Smooth muscle cell (in vitro differentiated cells): ENCODE measurements around the gene OXLD1. TPM values are rescaled to one million over a fixed set of nuclear protein-coding genes. Genes with fewer than 3 reads are reported as not detected.

Experiments used
- DNase-seq: peaks from one replicate; lab custom pipeline; 2025; ENCODE audit not compliant: unreplicated experiment; lab: John Stamatoyannopoulos, UW
- H2AFZ ChIP-seq: fragments of 200-600 bp; sonication (generic); 2 replicates; pipeline ENCODE4 v1.6.0; 2016; ENCODE audit warnings: antibody characterized with exemption, low read depth, mild to moderate bottlenecking
- H3F3A ChIP-seq: fragments of 200-600 bp; sonication (generic); 2 replicates; pipeline ENCODE4 v1.6.0; 2017; ENCODE audit warnings: antibody characterized with exemption, low read depth
- H3K27ac ChIP-seq: fragments of 200-600 bp; sonication (generic); 2 replicates; pipeline ENCODE4 v1.5.1; 2016; ENCODE audit warnings: low read depth, mild to moderate bottlenecking
- H3K27me3 ChIP-seq: fragments of 200-600 bp; sonication (generic); 2 replicates; pipeline ENCODE4 v1.6.1; 2016; ENCODE audit warnings: low read depth, mild to moderate bottlenecking
- H3K36me3 ChIP-seq: fragments of 200-600 bp; sonication (generic); 2 replicates; pipeline ENCODE4 v1.5.1; 2016; ENCODE audit warnings: low read depth
- H3K4me1 ChIP-seq: fragments of 200-600 bp; sonication (generic); 2 replicates; pipeline ENCODE4 v1.5.1; 2016; ENCODE audit warnings: low read depth
- H3K4me2 ChIP-seq: fragments of 200-600 bp; sonication (generic); 2 replicates; pipeline ENCODE4 v1.6.0; 2016; ENCODE audit warnings: mild to moderate bottlenecking
- H3K4me3 ChIP-seq: fragments of 200-600 bp; sonication (generic); 2 replicates; pipeline ENCODE4 v1.5.1; 2016; ENCODE audit warnings: mild to moderate bottlenecking
- H3K79me2 ChIP-seq: fragments of 200-600 bp; sonication (generic); 2 replicates; pipeline ENCODE4 v1.6.0; 2016; ENCODE audit warnings: low read depth, mild to moderate bottlenecking
- H3K9ac ChIP-seq: fragments of 200-600 bp; sonication (generic); 2 replicates; pipeline ENCODE4 v1.6.0; 2016; ENCODE audit warnings: low read depth
- H3K9me3 ChIP-seq: fragments of 200-600 bp; sonication (generic); replicated peaks from 2 replicates; pipeline ENCODE4 v1.5.1; 2016; ENCODE audit warnings: low read depth
- H4K20me1 ChIP-seq: fragments of 200-600 bp; sonication (generic); 2 replicates; pipeline ENCODE4 v1.6.0; 2016; ENCODE audit warnings: low read depth
- WGBS: methylation state at CpG from one replicate; pipeline ENCODE4 v1.1.7; 2016; ENCODE audit warnings: low lambda C conversion rate; 5-methylcytosine and 5-hydroxymethylcytosine counted together
- polyA plus RNA-seq: library from polyadenylated mRNA; unstranded; fragments of >200 nt; fragmentation: Nextera tagmentation; extraction: Ambion mirVana; gene quantifications from 2 replicates; pipeline ENCODE4 v1.2.1, GENCODE V29; 2016
- total RNA-seq: library from RNA; depleted of rRNA; stranded (reverse); fragments of >200 nt; gene quantifications from 2 replicates; pipeline ENCODE4 v1.2.3, GENCODE V29; 2014
- TF ChIP-seq, protein P1 (sequence below): fragments of 200-600 bp; sonication (generic); IDR thresholded peaks from 2 replicates; pipeline ENCODE4 v1.5.1; 2017; ENCODE audit warnings: borderline replicate concordance, mild to moderate bottlenecking, antibody characterized with exemption; ENCODE audit not compliant: insufficient read depth, poor library complexity, severe bottlenecking

OXLD1 gene
- total and polyA plus RNA-seq, 2 experiments from 2014 or later: 13.0 to 32.3 TPM

DNA sequence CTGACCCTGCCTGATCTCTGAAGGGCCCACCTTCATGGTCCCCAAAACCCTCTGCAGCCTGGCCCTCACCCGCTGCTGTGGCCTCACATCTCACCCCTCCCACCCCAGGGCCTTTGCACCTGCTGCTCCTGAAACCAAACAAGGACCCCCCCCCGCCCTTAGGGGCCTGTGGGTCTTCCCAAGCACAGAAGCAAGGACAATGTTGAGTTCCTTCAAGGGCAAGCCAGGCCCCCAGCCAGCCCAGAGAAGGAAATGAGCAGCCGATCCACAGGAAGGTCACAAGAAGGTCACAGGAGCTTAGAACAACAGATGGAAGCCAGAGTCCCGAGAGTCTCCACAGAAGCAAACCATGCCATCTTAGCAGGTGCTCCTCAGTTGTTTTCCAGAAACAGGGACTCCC is 9.6 kb downstream of the OXLD1 start:
- WGBS: 94% methylated on average over 4 of the region's 4 CpGs
- Histone ChIP-seq H3K4me3 (no peak overlapping the region), H3K79me2 (no peaks in the 10 kb centered on the region), H3F3A (no peaks in the 10 kb centered on the region), H3K27me3 (no peaks in the 10 kb centered on the region), H3K4me1 (peaks cover 3% of the 10 kb centered on the region), H2AFZ (no peak overlapping the region), H3K9me3 (no peaks in the 10 kb centered on the region), H3K9ac (no peak overlapping the region), H3K36me3 (no peaks in the 10 kb centered on the region), H4K20me1 (no peaks in the 10 kb centered on the region), H3K4me2 (no peak overlapping the region), H3K27ac (no peak overlapping the region)
- TF ChIP-seq, protein P1, sequence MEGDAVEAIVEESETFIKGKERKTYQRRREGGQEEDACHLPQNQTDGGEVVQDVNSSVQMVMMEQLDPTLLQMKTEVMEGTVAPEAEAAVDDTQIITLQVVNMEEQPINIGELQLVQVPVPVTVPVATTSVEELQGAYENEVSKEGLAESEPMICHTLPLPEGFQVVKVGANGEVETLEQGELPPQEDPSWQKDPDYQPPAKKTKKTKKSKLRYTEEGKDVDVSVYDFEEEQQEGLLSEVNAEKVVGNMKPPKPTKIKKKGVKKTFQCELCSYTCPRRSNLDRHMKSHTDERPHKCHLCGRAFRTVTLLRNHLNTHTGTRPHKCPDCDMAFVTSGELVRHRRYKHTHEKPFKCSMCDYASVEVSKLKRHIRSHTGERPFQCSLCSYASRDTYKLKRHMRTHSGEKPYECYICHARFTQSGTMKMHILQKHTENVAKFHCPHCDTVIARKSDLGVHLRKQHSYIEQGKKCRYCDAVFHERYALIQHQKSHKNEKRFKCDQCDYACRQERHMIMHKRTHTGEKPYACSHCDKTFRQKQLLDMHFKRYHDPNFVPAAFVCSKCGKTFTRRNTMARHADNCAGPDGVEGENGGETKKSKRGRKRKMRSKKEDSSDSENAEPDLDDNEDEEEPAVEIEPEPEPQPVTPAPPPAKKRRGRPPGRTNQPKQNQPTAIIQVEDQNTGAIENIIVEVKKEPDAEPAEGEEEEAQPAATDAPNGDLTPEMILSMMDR: no peak
- DNase-seq: no peak

DNA sequence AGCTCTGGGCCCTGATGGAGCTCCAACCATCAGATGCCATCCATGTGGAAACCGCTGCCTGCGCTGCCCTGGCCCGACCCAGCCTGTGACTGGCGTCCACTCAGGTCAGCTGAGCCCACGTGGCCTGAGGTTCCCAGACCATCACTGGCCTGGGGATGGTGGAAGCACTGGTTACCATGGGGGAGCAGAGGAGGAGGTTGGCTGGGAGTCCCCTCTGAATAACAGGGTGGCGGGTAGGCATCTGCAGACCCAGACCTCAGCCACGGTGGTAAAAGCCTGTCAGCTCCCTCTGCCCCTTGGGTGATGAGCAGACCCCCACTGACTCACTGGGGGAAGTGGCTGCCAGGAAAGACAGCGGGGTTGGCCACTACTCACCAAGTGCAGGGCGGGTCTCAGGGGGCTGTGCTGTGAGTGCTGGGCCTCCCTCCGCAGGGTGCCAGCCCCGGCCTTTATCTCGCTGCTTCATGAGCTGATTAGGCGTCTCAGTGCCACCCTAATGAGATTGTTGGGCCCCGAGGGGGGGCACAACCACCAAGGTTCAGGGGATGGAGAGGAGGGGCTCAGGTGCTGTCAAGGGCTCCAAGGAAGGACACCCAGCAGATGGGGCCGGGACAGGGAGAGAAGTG is 10.2 kb downstream of the OXLD1 start, which contains the start of gene PDE6G:
TSS of gene PDE6G (minus strand) at position 425 of the 626 bp plus-strand sequence. CDS start 3,237 bp downstream, outside the sequence.
- H4K20me1 ChIP-seq: no peaks in the 10 kb centered on the region
- H3K9ac ChIP-seq: no peak within 1 kb of the TSS
- H3K79me2 ChIP-seq: no peaks in the 10 kb centered on the region
- no peak within 1 kb of the TSS for H2AFZ ChIP-seq
- no peak for DNase-seq
- 92% methylated on average over 15 of the region's 15 CpGs for WGBS
- no peaks in the 10 kb centered on the region for H3K27me3 ChIP-seq
- H3F3A ChIP-seq: no peaks in the 10 kb centered on the region
- TF ChIP-seq, protein P1: no peak
- H3K4me3 ChIP-seq: no peak within 1 kb of the TSS
- peaks cover 3% of the 10 kb centered on the region for H3K4me1 ChIP-seq
- H3K9me3 ChIP-seq: no peaks in the 10 kb centered on the region
- no peaks in the 10 kb centered on the region for H3K36me3 ChIP-seq
- no peak within 1 kb of the TSS for H3K4me2 ChIP-seq
- no peak within 1 kb of the TSS for H3K27ac ChIP-seq

DNA sequence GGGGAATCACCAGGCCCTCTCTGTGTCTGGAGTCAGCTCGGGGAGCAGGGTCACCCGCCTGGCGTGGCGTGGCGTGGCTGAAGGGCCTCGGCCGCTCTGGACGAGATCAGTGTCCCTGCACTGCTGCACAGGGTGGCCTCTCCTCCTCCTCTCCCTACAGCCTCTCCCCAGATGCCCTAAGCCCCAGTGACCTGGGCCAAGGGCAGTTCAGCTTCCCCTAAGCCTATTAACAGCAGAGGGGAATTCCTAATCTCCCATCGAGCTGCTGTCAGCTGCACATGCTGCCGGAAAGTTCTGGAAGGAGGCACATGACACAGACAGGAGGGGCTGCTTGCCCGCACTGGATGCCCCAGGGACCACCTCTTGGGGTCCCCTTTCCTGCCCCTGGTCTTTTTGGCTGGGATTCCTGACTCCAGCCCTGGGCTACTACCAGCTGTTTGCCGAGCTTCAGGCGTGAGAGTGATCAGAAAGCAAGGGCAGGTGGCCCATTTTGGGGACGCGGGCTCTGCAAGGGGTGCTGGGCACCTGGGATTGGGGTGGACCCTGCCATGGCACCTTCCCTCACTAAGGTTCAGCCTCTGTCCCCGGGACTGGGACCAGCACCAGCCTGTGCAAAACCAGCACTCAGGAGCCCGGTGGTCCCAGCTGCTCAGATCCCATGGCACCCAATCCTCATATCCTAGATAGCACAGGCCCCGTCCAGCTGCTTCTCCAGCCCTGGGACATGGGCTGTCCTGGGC is 10.9 kb downstream of the OXLD1 start:
- H3F3A ChIP-seq: no peaks in the 10 kb centered on the region
- WGBS: 93% methylated on average over 18 of the region's 18 CpGs

More for the DNA sequence above, 10.9 kb downstream of the OXLD1 start:
- H3K9ac ChIP-seq: no peak overlapping the region
- no peaks in the 10 kb centered on the region for H3K36me3 ChIP-seq
- no peak overlapping the region for H2AFZ ChIP-seq
- no peak for DNase-seq
- H3K79me2 ChIP-seq: no peaks in the 10 kb centered on the region
- H3K9me3 ChIP-seq: no peaks in the 10 kb centered on the region
- no peak overlapping the region for H3K4me2 ChIP-seq
- H3K27me3 ChIP-seq: no peaks in the 10 kb centered on the region
- H3K4me1 ChIP-seq: peaks cover 3% of the 10 kb centered on the region
- H3K4me3 ChIP-seq: no peak overlapping the region
- H4K20me1 ChIP-seq: no peaks in the 10 kb centered on the region
- no peak overlapping the region for H3K27ac ChIP-seq
- TF ChIP-seq, protein P1: no peak
